ENCODE results near the gene TMEM145. TPM values are rescaled to one million over a fixed set of nuclear protein-coding genes. Genes with fewer than 3 reads are reported as not detected.

Gene TMEM145
- total and polyA plus RNA-seq, 10 of the 15 experiments (the other 5 are each of a cell fraction or from before 2014, with no cell fraction given) = 0.04 to 0.97 (median 0.16) TPM; not detected in 4

GRCh38 chr19:42366673-42367072 lies 53.6 kb downstream of the TMEM145 start:
- no TSS peak for BruUV-seq (replicated peaks)
- intact Hi-C loops (cut with micrococcal nuclease; ENCODE audit: unreplicated experiment) (no loop called here), in situ Hi-C loops (cut with MboI) (no loop called here)
- ChIA-PET CTCF (interaction anchor here (0.6 kb wide), 1 partner anchor 405 kb away, joined by 3 read pairs; no protein-coding TSS in a partner anchor), POLR2A (no interaction called here), SMC1A (ENCODE audit: uncharacterized antibody, unreplicated experiment) (no interaction called here), RAD21 (ENCODE audit: unreplicated experiment) (no interaction called here)
- no peak overlapping the region for H2AFZ ChIP-seq (ENCODE audit: control insufficient read depth, low read depth, low read length)
- WGBS (ENCODE audit: insufficient coverage, insufficient replicate concordance, low lambda C conversion rate, missing lambda C conversion rate) = 100% methylated on average over 1 of the region's 1 CpG
- FAIRE-seq (no peak), ATAC-seq (no peak), DNase-seq (ENCODE audit: low read depth, low spot score) (no peak)
- no peak overlapping the region for H3K4me3 ChIP-seq
- no peak overlapping the region for H3K27ac ChIP-seq (ENCODE audit: control insufficient read depth, insufficient read depth)
- peaks cover 4% of the 10 kb centered on the region for H3K4me1 ChIP-seq (ENCODE audit: control insufficient read depth, insufficient read depth, low read length)
- peaks cover 6% of the 10 kb centered on the region; the same call in 1 of the 3 replicates for H3K9me3 ChIP-seq (replicated peaks; ENCODE audit: control insufficient read depth, insufficient read depth, low read length)
- no peaks in the 10 kb centered on the region for H4K20me1 ChIP-seq (ENCODE audit: control insufficient read depth, insufficient read depth)
- TF ChIP-seq CREB1 (IDR thresholded peaks at IDR 0.05; ENCODE audit: low read depth) (no peak), CEBPZ (IDR thresholded peaks at IDR 0.05; ENCODE audit: low read depth, low read length) (no peak), CTCF (IDR thresholded peaks at IDR 0.05 in 2 of 3, conservative IDR thresholded peaks at IDR 0.05 in 1 of 3; ENCODE audit: control insufficient read depth in 2 of 3, extremely low read depth in 1 of 3, insufficient read depth in 1 of 3, low read depth in 3 of 3, low read length in 3 of 3) (no peak), ETV6 (conservative IDR thresholded peaks at IDR 0.05 in 1 of 2, IDR thresholded peaks at IDR 0.05 in 1 of 2; ENCODE audit: borderline replicate concordance in 1 of 2, low read depth in 1 of 2) (no peak), TCF7 (IDR thresholded peaks at IDR 0.05; ENCODE audit: borderline replicate concordance) (no peak), CBX5 (IDR thresholded peaks at IDR 0.05; ENCODE audit: low read depth) (no peak), ASH2L (IDR thresholded peaks at IDR 0.05; ENCODE audit: borderline replicate concordance, low read depth) (no peak), YY1 (IDR thresholded peaks at IDR 0.05; ENCODE audit: low read depth, low read length) (no peak), BCLAF1 (IDR thresholded peaks at IDR 0.05) (no peak), CBX3 (IDR thresholded peaks at IDR 0.05; ENCODE audit: borderline replicate concordance, low read depth) (no peak), RCOR1 (conservative IDR thresholded peaks at IDR 0.05; ENCODE audit: low read depth, low read length) (no peak), BACH1 (IDR thresholded peaks at IDR 0.05; ENCODE audit: borderline replicate concordance) (no peak), HSF1 (IDR thresholded peaks at IDR 0.05; ENCODE audit: low read depth, low read length) (no peak), KAT2A (conservative IDR thresholded peaks at IDR 0.05; ENCODE audit: control insufficient read depth, low read depth, low read length) (no peak)
- H3K27me3 ChIP-seq (replicated peaks in 1 of 2; ENCODE audit: control insufficient read depth in 2 of 2, insufficient read depth in 2 of 2, low read length in 1 of 2) = no peaks in the 10 kb centered on the region
- no peak overlapping the region for H3K9ac ChIP-seq (ENCODE audit: control insufficient read depth, insufficient read depth, low read length)
- no peak overlapping the region for H3K4me2 ChIP-seq (ENCODE audit: control insufficient read depth, insufficient read depth)
- no peaks in the 10 kb centered on the region; a peak in 1 of 4 replicates for H3K36me3 ChIP-seq (ENCODE audit: control insufficient read depth in 2 of 2, insufficient read depth in 2 of 2, low read length in 1 of 2)
- H3K79me2 ChIP-seq (ENCODE audit: control insufficient read depth, insufficient read depth, low read length) = no peaks in the 10 kb centered on the region

Data from GM12878 (cell line).